BJ (cell line): ENCODE data around the gene TFE3. TPM values are rescaled to one million over a fixed set of nuclear protein-coding genes. Genes with fewer than 3 reads are reported as not detected.

ENCODE experiments used
- CTCF ChIA-PET: fragments of 350-600 bp; formaldehyde crosslinking; extraction: SDS; loops from one replicate; lab custom pipeline; 2021; ENCODE audit warnings: antibody characterized with exemption, inconsistent platforms; lab: Yijun Ruan, JAX
- POLR2A ChIA-PET: fragments of 300-600 bp; sonication (Branson Sonifier 250); formaldehyde crosslinking; extraction: SDS; loops from one replicate; lab custom pipeline; 2021; ENCODE audit warnings: antibody characterized with exemption; lab: Charles Lee
- DNase-seq: peaks from one replicate; pipeline ENCODE4 v3.0.0-alpha.2; 2011; ENCODE audit warnings: low read depth
- H3K27me3 ChIP-seq: 2 replicates; pipeline ENCODE4 v1.6.0; 2011; ENCODE audit warnings: low read length; ENCODE audit not compliant: control insufficient read depth, insufficient read depth
- H3K36me3 ChIP-seq: 2 replicates; pipeline ENCODE4 v1.5.1; 2011; ENCODE audit warnings: low read length; ENCODE audit not compliant: control insufficient read depth, insufficient read depth
- H3K4me3 ChIP-seq: 2 replicates; pipeline ENCODE4 v1.5.1; 2011; ENCODE audit warnings: low read depth, mild to moderate bottlenecking, control low read depth, low read length
- polyA plus RNA-seq: library from polyadenylated mRNA; depleted of rRNA; stranded (reverse); fragments of >200 nt; gene quantifications from 2 replicates; pipeline ENCODE4 v1.2.3, GENCODE V29; 2011
- TF ChIP-seq, protein P1 (sequence below): IDR thresholded peaks from 2 replicates; pipeline ENCODE4 v1.5.1; 2011; ENCODE audit warnings: low read depth, mild to moderate bottlenecking, control low read depth, inconsistent platforms, low read length, moderate library complexity; ENCODE audit not compliant: insufficient read depth

Gene TFE3
- polyA plus RNA-seq, 1 experiment: 26.4 TPM

DNA sequence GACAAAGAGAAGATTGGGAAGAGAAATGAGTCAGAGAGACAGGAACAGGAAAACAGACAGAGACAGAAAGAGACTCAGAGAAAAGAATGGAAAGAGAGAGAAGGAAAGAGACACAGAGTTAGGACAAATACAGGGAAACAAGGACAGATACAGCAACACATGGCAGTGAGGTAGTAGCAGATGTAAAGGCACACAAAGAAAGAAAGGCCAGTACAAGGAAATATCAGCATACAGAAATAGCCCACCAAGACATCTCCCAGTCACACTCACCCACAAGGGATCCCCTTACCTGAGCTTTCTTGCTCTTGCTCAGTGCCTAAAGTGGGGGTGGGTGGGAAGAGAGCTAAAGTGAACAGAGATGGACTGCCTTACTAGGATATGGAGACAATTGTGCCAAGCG is 45.3 kb downstream of the TFE3 start:
- no peak for DNase-seq
- TF ChIP-seq, protein P1, sequence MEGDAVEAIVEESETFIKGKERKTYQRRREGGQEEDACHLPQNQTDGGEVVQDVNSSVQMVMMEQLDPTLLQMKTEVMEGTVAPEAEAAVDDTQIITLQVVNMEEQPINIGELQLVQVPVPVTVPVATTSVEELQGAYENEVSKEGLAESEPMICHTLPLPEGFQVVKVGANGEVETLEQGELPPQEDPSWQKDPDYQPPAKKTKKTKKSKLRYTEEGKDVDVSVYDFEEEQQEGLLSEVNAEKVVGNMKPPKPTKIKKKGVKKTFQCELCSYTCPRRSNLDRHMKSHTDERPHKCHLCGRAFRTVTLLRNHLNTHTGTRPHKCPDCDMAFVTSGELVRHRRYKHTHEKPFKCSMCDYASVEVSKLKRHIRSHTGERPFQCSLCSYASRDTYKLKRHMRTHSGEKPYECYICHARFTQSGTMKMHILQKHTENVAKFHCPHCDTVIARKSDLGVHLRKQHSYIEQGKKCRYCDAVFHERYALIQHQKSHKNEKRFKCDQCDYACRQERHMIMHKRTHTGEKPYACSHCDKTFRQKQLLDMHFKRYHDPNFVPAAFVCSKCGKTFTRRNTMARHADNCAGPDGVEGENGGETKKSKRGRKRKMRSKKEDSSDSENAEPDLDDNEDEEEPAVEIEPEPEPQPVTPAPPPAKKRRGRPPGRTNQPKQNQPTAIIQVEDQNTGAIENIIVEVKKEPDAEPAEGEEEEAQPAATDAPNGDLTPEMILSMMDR: no peak
- CTCF ChIA-PET: interaction anchor here (0.6 kb wide), 1 partner anchor 18 kb away, joined by 3 read pairs; no protein-coding TSS in a partner anchor
- peaks cover 7% of the 10 kb centered on the region for H3K36me3 ChIP-seq
- POLR2A ChIA-PET: no interaction called here
- H3K27me3 ChIP-seq: no peaks in the 10 kb centered on the region
- no peak overlapping the region for H3K4me3 ChIP-seq

DNA sequence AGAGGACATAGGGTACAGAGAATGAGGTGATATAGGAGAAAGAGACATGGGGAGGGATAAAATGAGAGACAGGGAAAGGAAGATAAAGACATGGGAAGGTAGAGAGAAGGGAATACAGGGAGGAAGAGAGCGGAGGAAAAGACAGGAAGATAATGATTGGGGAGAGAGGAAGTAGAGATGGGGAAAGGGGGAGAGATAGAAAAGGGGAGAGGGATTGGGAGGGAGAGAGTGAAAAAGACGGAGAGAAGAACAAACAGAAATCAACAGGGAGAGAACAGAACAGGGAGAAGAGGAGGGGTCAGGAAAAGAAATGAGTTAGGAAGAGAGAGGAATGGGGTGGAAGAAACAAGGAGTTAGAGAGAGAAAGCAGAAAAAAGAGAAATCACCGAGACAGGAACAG is 45.7 kb downstream of the TFE3 start:
- CTCF ChIA-PET: no interaction called here
- POLR2A ChIA-PET: no interaction called here
- TF ChIP-seq, protein P1: no peak
- Histone ChIP-seq H3K27me3 (no peaks in the 10 kb centered on the region), H3K4me3 (no peak overlapping the region), H3K36me3 (peaks cover 7% of the 10 kb centered on the region)
- DNase-seq: no peak

DNA sequence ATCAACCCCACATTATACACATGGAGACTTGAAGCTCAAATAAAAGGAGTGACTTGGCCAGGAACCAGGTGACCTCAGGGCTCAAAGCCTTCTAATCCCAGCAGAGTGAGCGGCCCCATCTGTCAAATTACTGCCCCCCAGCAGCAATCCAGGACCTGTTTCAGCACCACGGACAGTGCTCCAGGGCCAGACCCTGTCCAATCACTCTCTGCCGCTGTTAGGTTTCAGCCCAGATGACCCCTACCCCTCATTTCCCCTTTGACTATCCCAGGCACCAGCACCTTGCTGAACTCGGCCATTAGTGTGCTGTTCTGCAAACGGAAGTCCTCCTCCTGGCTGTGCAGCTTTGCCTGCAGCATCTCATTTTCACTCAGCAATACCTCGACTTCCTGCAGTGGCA is 46.2 kb downstream of the TFE3 start:
- no peaks in the 10 kb centered on the region for H3K27me3 ChIP-seq
- peaks cover 7% of the 10 kb centered on the region for H3K36me3 ChIP-seq
- ChIA-PET CTCF (interaction anchor here (1.1 to 1.5 kb wide), 2 partner anchors 11 to 25 kb away, joined by 3 to 5 read pairs; partner anchors contain the start of gene KCND1), POLR2A (no interaction called here)
- H3K4me3 ChIP-seq: no peak overlapping the region
- DNase-seq: no peak
- TF ChIP-seq, protein P1: no peak

DNA sequence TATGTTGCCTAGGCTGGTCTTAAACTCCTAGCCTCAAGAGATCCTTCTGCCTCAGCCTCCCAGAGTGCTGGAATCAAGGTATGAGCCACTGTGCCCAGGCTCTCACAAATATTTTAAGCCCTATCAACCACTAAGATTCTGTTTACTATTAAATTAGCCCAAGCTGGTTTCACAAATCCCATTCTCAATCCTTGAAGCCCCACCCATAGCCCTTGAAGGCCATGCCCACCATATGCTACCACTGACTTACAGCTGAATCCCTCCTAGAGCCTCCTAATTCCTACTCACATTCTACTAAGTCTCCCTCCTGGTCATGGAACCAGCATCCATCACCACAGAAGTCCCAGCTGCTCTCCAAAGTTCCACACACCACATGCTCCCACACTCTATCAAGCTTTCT is 50.8 kb downstream of the TFE3 start:
- no peaks in the 10 kb centered on the region for H3K27me3 ChIP-seq
- CTCF ChIA-PET: interaction anchor here (0.9 kb wide), 1 partner anchor 21 kb away, joined by 3 read pairs; the partner anchor contains the start of gene KCND1

DNA sequence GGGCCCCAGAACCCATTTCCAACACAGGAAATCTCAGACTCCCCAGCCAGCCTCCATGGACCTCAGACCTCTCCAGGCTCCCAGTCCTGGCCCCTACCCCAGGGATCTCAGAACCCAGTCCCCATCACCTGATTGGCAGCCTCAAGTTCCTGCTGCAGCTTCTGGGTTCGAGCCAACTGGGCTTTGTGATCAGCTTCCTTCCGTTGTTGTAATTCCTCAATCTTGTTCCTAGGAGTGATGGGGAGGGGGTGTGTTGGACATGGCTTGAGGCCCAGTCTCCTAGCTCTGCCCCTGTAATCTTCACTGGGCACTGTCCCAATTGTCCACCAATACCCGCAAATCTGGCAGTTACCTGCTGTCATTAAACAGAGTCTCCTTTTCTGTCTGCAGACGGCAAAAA is 53.7 kb downstream of the TFE3 start:
- Histone ChIP-seq H3K4me3 (no peak overlapping the region), H3K36me3 (peaks cover 6% of the 10 kb centered on the region), H3K27me3 (no peaks in the 10 kb centered on the region)
- DNase-seq: no peak
- CTCF ChIA-PET: no interaction called here
- POLR2A ChIA-PET: no interaction called here
- TF ChIP-seq, protein P1: no peak

More for the DNA sequence above, 50.8 kb downstream of the TFE3 start:
- POLR2A ChIA-PET: no interaction called here
- no peak for DNase-seq
- Histone ChIP-seq H3K36me3 (peaks cover 7% of the 10 kb centered on the region), H3K4me3 (no peak overlapping the region)
- TF ChIP-seq, protein P1: no peak
